Vagina (tissue), 2 donors: ENCODE measurements around the gene COL26A1.

ENCODE experiments used
- POLR2A ChIP-seq, 2 donors: fragments of 450-650 bp; IDR thresholded peaks; one replicate each; pipeline ENCODE4 v1.6.1; 2017; ENCODE audit warnings: antibody characterized with exemption in 2 of 2, mild to moderate bottlenecking in 2 of 2, moderate library complexity in 2 of 2
- POLR2AphosphoS5 ChIP-seq, 2 donors: sonication (generic); formaldehyde crosslinking; IDR thresholded peaks; one replicate each; pipeline ENCODE4 v1.9.0; 2017; ENCODE audit warnings: antibody characterized with exemption in 2 of 2, mild to moderate bottlenecking in 2 of 2, low read depth in 1 of 2; ENCODE audit not compliant: insufficient read depth in 1 of 2
- TF ChIP-seq, protein P1 (sequence below), 3 experiments: fragments of 450-650 bp in 2 of 3; fragments of 200-600 bp in 1 of 3; sonication (generic) in 1 of 3; IDR thresholded peaks; one replicate each; pipeline ENCODE4 v1.5.1; 2017 to 2019; ENCODE audit warnings: antibody characterized with exemption in 3 of 3, mild to moderate bottlenecking in 2 of 3, moderate library complexity in 2 of 3

- TF ChIP-seq, protein P1, sequence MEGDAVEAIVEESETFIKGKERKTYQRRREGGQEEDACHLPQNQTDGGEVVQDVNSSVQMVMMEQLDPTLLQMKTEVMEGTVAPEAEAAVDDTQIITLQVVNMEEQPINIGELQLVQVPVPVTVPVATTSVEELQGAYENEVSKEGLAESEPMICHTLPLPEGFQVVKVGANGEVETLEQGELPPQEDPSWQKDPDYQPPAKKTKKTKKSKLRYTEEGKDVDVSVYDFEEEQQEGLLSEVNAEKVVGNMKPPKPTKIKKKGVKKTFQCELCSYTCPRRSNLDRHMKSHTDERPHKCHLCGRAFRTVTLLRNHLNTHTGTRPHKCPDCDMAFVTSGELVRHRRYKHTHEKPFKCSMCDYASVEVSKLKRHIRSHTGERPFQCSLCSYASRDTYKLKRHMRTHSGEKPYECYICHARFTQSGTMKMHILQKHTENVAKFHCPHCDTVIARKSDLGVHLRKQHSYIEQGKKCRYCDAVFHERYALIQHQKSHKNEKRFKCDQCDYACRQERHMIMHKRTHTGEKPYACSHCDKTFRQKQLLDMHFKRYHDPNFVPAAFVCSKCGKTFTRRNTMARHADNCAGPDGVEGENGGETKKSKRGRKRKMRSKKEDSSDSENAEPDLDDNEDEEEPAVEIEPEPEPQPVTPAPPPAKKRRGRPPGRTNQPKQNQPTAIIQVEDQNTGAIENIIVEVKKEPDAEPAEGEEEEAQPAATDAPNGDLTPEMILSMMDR (IDR thresholded peaks at IDR 0.05), result no peak
- TF ChIP-seq POLR2A (IDR thresholded peaks at IDR 0.05), result no peak
- TF ChIP-seq POLR2AphosphoS5 (IDR thresholded peaks at IDR 0.05; ENCODE audit: insufficient read depth in 1 of 2, low read depth in 1 of 2), result no peak
These were observed 147.6 kb downstream of the COL26A1 start for GRCh38 chr7:101510297-101510696.
